GM19328 (cell line): Measurements from ENCODE around the gene LACRT.
A peak's percentile ranks its signal among the peaks of the same experiment; 100 is the strongest.
"Not testable (repeated sequence)": the region's sequence is repeated elsewhere in the genome, so short reads cannot be mapped to it uniquely, and the experiment has no call there.

Experiments used
- ATAC-seq: cut with Tn5 transposase; IDR thresholded peaks from one replicate; pipeline ENCODE4 v1.9.1; 2021; ENCODE audit warnings: mild to moderate bottlenecking, moderate library complexity; ENCODE audit not compliant: unreplicated experiment

The LACRT gene

DNA sequence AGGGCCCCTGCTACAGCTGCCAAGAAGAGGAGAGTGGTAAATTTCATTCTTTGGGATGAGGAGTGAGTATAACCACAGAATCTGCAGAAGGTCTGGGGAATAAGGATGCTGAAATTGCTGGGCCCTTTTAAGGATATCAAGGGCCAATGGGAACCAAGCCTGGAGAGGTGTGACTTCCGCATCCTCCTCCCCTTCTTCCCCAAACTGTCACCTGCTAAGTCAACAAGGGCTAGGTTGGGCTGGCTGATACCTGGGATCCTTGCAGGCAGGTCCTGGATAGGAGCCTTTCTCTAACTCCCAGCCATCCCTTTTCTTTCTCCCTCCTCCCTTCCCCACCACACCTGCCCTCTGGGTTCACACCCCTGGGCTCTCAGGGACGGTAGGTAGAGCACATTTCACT lies at the start of gene LACRT:
LACRT (minus strand) TSS at position 101 of the 400 bp plus-strand sequence; CDS start at position 47, 54 bp downstream.
- ATAC-seq, result no peak

DNA sequence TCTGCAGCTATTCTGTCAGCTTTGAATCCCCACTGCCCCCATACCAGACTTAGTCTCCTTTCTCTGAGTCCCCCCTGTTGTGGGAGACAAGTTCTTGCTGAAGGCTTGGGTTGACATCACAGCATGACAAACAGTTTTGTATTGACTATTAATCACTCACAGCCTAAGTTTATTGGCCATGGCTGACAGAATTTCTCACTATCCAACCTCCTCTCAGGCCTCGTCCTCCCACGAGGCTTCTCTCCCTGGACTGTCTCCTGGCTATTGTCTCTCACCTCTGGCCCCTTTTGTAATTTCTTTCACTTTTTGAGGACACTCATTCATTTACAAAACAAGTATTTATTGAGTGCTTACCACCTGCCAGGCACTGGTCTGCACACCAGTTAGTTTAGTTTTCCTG lies 48.7 kb upstream of the LACRT start:
- no peak for ATAC-seq

DNA sequence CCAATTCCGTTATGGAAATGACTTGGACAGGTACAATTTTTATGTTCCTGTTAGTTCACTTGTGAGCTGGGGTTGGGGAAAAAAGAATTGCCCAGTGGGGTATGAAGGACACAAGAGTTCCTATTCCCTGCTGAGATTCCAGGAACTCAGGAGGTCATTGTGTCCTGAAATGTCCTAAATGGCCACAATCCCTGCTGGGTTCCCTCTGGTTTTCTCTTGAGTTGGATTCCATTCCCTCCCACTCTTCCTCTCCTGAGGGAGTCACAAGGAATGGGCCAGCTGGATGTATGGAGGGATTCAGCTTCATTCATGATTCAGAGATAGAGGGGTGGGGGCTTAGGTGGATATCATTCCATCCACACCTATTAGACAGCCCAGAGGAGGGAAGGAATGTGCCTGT lies 48.0 kb upstream of the LACRT start:
- ATAC-seq, result no peak

DNA sequence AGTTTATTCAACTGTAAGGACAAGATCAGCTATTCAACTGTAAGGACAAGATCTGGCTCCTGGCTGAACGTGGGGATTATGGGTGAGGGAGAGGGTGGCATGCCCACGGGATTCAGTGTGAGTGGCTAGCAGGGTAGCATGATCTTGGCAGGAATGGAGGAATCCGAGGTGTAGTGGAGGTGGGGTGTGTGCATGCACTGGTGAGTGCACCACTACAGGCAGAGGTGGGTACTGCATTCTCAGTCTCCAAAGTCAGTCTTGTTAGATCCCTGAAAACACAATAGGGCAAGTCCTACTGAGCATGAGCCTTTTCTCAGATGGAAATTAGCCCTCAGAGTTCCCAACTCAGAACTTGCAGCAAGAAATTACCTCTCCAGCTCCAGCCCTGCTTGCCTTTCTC lies 45.7 kb upstream of the LACRT start:
- no peak for ATAC-seq

- no peak for ATAC-seq
These were observed 43.4 kb upstream of the LACRT start for GRCh38 chr12:54678131-54678530.

DNA sequence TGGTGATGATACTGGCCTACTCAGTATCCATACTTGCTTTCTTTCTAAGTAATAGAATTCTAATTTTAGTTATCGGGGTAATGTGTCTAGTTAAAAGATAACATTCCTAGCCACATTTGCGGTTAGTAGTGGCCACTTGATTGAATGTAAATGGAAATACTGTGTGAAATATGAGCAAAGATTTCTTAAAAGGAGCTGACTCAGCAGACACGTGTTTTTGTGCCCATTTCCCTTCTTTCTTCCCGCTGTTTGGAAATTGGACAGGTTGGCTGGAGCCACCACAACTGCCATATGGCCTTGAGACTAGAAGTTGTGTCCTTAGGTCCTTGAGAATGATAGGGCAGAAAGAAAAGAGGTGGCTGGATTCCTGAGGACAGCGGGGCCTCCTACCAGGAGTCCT lies 33.2 kb upstream of the LACRT start:
- ATAC-seq, result no peak

- no peak for ATAC-seq
These were observed 31.3 kb upstream of the LACRT start for GRCh38 chr12:54666008-54666407.

GRCh38 chr12:54665022-54665635 lies 30.4 kb upstream of the LACRT start:
- not testable (repeated sequence) for ATAC-seq

- ATAC-seq, result no peak
These were observed 28.9 kb upstream of the LACRT start for GRCh38 chr12:54663603-54664002.

DNA sequence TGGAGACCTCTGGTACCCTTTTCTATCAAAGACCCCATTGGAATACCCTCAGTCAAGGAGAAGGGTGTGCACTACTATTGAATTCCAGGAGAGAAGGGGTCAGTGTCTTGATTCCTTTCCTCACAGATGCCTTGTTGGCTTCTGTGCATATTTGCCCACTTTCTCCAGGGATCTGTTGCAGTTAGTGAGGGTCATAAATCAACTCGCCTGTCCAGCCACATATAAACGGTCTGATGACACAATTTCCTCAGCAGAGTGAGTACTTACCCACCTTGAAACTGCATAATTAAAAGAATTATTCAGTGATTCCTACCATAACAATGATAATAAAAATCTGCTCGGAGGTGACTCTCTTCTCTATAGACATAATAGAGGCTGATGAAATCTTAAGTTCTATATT lies 27.3 kb upstream of the LACRT start:
- no peak for ATAC-seq

DNA sequence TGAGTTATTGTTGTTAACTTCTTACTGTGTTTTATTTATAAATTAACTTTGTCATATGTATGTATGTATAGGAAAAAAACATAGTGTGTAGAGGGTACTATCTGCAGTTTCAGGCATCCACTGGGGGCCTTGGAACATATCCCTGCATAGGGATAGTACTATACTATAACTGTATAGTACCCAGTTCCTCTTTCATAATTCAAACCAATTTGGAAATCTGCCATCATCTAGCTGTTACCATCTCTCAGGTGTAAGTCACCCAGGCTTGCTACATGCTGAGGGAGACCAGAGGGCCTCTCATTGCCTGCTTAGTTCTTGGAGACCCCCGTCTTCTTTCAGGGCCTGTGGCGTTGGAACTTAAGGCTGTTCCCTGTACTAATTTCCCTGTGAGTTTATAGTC lies 26.4 kb upstream of the LACRT start:
- no peak for ATAC-seq

GRCh38 chr12:54660320-54660962 lies 25.7 kb upstream of the LACRT start:
- no peak for ATAC-seq

- peak; percentile 63 for ATAC-seq
These were observed 23.9 kb upstream of the LACRT start for GRCh38 chr12:54658306-54659264.

GRCh38 chr12:54657105-54657607 lies 22.5 kb upstream of the LACRT start:
- no peak for ATAC-seq

DNA sequence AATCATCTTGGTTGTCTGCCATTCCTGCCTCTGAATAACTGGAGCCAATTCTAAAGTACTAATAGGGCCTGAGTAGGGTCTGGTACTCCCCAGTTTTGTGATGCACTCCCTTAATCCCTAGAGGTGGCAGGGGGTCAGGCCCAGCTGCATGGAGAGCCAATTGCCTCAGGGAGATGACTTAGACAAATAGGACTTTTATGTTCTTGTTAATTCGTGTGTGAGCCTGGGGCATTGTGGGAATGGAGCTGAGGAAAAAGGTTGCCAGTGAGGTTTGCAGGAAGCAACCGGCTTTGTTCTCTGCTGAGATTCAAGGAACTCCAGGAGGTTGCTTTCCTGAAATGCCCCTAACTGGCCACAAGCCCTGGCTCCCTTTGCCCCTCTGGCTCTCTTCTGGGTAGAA lies 20.2 kb upstream of the LACRT start:
- ATAC-seq, result no peak

- ATAC-seq, result no peak
These were observed 18.3 kb upstream of the LACRT start for GRCh38 chr12:54653025-54653424.

DNA sequence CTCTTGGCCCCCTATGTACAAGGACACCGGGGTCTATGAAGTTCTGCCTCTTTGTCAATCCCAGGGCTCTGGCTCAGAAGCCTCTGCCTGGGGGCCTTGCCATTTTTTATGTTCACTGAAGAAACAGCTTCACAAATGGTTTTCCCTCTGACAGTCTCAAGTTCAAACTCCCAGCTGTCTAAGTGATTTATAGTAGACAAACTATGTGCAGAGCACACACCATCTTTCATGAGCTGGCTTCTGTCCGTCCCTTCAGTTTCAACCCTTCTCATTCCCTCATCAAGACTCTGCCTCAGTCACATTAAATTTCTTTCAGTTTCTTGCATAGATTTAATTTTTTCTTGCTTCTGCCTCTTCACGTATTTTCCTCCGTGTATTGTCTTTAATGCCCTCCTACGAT lies 16.2 kb upstream of the LACRT start:
- ATAC-seq, result no peak

- no peak for ATAC-seq
These were observed 15.7 kb upstream of the LACRT start for GRCh38 chr12:54650409-54650808.

DNA sequence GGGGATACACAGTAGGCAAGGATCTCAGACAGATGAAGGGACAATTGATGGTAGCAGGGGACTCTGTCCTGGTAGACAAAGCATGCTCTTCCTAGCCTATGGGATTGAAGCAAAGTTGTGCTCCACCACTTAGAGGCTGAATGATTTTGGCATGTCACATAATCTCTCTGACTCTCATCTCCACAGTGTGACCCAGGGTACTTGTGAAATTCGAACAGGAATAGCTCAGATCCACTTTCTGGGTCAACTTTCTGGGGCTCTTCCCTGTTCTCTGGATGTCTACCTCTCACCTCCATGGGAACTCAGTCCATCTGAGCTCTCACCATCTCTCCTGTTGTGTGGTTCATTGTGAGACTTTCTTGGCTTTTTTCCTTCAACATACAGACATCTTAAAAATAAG lies 15.1 kb upstream of the LACRT start:
- ATAC-seq, result no peak

GRCh38 chr12:54648265-54648664 lies 13.6 kb upstream of the LACRT start, which contains the start of gene DCD:
TSS of gene DCD (minus strand) at chr12:54648365. CDS start at chr12:54648303, 62 bp downstream.
- no peak for ATAC-seq

DNA sequence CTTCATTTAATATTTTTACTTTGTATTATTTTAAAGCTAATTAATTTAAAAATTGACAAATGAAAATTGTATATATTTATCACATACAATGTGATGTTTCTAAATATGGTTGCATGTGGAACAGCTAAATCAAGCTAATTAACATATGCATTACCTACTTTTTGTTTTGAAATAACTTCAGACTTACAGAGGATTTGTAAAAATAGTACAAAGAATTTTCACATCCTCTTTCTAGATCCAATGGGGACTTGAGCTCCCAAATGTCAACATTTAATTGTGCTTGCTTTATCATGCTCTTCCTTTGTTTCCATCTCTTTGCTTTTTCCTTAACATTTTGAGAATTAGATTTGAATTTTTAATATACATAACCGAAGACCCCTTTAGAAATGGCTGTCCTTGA lies 6.9 kb upstream of the LACRT start:
- no peak for ATAC-seq
